WI38 (cell line): ENCODE data around the gene RFC3.

Experiments used
- H3K4me3 ChIP-seq: 2 replicates; pipeline ENCODE4 v1.5.1; 2011; ENCODE audit warnings: low read depth, mild to moderate bottlenecking, control low read depth, low read length
- TF ChIP-seq, protein P1 (sequence below): IDR thresholded peaks from 2 replicates; pipeline ENCODE4 v1.5.1; 2012; ENCODE audit warnings: low read depth, mild to moderate bottlenecking, control low read depth, low read length

RFC3 gene

DNA sequence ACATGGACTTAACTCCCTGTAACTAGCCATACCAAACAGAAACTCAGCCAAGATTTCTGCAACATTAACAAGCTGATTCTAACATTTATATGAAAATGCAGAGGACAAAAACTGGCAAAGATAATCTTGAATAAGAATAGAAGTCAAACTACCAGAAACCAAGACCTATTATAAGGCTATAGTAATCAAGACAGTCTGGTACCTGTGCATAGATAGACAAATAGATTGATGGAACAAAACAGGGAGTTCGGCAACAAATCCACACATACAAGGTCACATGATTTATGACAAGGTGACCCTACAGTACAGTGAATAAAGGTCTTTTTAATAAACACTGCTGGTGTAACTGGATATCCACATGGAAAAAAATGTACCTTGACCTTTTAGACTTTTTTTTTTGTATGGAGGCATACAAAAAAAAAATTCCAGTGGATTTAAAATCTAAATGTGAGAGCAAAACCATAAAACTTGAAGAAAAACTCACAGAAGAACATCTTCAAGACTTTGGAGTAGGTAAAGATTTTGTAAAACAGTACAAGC, 2.9 kb upstream of the RFC3 start:
- TF ChIP-seq, protein P1, sequence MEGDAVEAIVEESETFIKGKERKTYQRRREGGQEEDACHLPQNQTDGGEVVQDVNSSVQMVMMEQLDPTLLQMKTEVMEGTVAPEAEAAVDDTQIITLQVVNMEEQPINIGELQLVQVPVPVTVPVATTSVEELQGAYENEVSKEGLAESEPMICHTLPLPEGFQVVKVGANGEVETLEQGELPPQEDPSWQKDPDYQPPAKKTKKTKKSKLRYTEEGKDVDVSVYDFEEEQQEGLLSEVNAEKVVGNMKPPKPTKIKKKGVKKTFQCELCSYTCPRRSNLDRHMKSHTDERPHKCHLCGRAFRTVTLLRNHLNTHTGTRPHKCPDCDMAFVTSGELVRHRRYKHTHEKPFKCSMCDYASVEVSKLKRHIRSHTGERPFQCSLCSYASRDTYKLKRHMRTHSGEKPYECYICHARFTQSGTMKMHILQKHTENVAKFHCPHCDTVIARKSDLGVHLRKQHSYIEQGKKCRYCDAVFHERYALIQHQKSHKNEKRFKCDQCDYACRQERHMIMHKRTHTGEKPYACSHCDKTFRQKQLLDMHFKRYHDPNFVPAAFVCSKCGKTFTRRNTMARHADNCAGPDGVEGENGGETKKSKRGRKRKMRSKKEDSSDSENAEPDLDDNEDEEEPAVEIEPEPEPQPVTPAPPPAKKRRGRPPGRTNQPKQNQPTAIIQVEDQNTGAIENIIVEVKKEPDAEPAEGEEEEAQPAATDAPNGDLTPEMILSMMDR, result no peak
- H3K4me3 ChIP-seq, result no peak overlapping the region

DNA sequence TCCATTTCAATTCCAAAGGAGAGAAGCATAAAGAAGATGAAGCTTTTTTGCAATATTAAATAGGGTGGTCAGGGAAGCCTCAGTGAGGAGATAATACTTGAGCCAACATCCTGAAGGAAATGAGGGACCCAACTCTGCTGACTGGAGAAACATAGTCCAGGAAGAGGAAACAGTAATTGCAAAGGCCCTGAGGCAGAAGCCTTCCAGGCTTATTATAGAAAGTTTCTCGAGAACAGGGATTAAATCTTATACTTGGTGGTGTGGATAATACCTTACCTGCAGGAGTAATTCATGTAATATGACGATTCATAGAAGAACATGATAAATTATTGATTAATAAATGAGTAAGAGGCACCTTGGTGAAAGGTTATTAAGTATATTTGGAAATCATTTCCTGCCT, 1.0 kb upstream of the RFC3 start:
- TF ChIP-seq, protein P1, result no peak
- no peak overlapping the region for H3K4me3 ChIP-seq

DNA sequence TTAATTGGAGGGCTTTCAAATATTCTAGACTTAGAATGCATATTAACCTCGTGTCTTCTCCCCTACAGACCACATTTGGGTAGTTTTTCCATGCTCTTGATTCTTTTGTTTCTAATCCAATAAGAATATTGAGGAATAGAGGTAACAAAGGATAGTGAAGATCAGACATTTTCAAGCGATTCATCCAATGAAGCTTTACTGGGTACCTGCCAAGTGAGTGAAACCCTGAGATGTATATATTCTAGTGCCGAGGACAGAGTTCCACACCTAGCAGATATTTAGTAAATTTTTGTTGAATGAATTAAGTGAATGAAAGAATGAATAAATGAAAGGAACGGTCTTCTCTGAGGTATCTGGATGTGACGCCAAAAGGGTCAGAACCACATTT, 442 bp upstream of the RFC3 start:
- TF ChIP-seq, protein P1, result no peak
- H3K4me3 ChIP-seq, result peak overlapping the region; percentile 94

DNA sequence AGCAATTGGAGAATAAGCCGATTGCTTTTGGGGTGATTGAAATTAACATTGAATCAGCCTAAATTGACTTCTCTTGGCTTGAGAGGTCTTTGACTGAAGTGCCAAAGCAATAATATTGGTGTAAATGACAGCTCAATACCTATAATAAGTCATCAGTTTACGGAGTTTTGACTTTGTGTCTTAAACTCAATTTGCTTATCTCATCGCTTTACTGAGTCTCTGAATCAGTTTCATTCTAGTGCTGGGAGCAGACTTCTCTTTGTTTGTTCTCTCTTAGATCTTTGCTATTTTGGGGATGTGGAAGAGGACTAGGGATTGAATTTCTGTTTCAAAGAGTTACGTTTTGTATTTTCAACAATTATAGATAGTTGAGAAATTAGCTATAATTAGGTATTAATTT, 7.1 kb downstream of the RFC3 start:
- no peak overlapping the region for H3K4me3 ChIP-seq
- TF ChIP-seq, protein P1, result no peak

DNA sequence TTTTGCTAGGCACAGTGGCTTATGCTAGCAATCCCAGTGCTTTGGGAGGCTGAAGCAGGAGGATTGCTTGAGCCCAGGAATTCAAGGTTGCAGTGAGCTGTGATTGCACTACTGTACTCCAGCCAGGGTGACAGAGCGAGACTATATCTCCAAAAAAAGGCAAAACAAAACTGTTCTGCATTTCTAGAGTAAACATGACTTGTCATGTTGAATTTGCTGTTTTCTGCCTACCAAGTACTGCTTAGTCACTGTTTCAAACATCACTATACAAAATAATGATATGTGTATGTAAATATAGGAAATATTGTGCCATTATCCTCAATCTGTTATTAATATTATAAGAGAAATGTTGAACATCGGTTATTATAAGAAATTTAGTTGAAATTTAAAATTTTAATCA, 9.2 kb downstream of the RFC3 start:
- TF ChIP-seq, protein P1, result no peak
- H3K4me3 ChIP-seq, result no peak overlapping the region

DNA sequence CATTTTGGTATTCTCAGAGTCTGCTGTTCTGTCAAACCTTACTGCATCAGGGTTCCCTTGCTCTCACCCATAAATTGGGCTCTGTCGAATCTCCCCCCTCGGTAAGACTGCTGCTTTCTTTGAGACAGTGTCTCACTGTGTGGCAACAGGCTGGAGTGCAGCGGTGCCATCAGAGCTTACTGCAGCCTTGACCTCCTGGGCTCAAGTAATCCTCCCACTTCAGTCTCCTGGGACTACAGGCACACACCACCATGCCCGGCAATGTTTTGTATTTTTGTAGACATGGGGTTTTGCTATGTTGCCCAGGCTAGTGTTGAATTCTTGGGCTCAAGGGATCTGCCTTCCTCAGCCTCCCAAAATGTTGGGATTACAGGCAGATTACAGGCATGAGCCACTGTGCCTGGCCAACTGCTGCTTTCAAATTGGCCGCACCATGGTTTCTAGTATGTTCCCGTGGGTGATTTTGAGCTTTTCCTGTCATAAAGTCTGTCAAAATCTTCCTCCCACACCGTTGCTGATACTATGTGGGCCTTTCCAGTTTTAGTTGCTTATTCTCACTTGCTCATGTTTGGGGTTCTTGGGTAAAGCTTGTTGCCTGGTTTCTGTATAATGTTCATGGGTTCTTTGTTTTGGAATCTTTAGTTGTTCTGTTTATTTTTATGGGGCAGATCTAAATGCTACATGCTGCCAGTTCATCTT, 10.6 kb downstream of the RFC3 start:
- TF ChIP-seq, protein P1, result no peak
- H3K4me3 ChIP-seq, result no peak overlapping the region

DNA sequence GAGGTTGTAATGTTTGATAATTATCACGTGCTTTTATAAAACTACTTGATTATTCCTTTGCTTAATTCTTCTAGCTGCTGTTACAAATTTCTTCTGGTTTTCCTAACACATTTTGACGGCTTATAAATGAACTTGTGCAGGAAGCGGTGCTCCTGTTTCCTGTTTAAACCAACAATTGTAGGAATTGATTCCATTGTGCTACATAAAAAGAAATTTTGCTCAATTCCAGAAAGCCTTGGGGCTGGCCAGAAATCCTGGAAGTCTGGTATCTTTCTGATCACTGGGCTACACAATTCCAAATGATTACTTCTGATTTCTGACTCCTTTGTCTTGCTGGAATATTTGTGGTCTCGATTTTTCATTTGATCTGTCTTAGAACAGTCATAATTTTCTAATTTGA, 14.9 kb downstream of the RFC3 start:
- H3K4me3 ChIP-seq, result no peak overlapping the region
- TF ChIP-seq, protein P1, result no peak
